HEK293 (cell line): ENCODE measurements around the gene TMEM214.

Experiments
- CTCF ChIA-PET: fragments of 350-600 bp; formaldehyde crosslinking; extraction: SDS; loops from one replicate; lab custom pipeline; 2021; ENCODE audit warnings: antibody characterized with exemption; lab: Yijun Ruan, JAX
- POLR2A ChIA-PET: fragments of 300-600 bp; formaldehyde crosslinking; extraction: SDS; loops from one replicate; lab custom pipeline; 2020; ENCODE audit warnings: antibody characterized with exemption, inconsistent platforms; lab: Yijun Ruan, JAX
- H3K27ac ChIP-seq: fragments of 200-500 bp; sonication (Bioruptor generic); 2 replicates; pipeline ENCODE4 v1.5.1; 2014; ENCODE audit warnings: low read depth, low read length, control low read depth, inconsistent platforms; ENCODE audit errors: extremely low read depth
- H3K36me3 ChIP-seq, 2 experiments: fragments of 200-500 bp in 1 of 2; sonication (Bioruptor generic) in 1 of 2; 1 replicate in 1 of 2; 2 replicates in 1 of 2; pipeline ENCODE4 v1.5.1; 2014 to 2017; ENCODE audit warnings: inconsistent platforms in 2 of 2, low read length in 2 of 2; ENCODE audit not compliant: control insufficient read depth in 2 of 2, insufficient read depth in 1 of 2
- H3K4me1 ChIP-seq: fragments of 200-500 bp; sonication (Bioruptor generic); 2 replicates; pipeline ENCODE4 v1.5.1; 2014; ENCODE audit warnings: mild to moderate bottlenecking, low read length, inconsistent platforms; ENCODE audit not compliant: control insufficient read depth, insufficient read depth
- H3K4me3 ChIP-seq: 2 replicates; pipeline ENCODE4 v1.5.1; 2011; ENCODE audit warnings: low read depth, mild to moderate bottlenecking, control low read depth, low read length, moderate library complexity
- H3K9me3 ChIP-seq: fragments of 200-500 bp; sonication (Bioruptor generic); 2 replicates; pipeline ENCODE4 v1.5.1; 2014; ENCODE audit warnings: low read depth, low read length, inconsistent platforms; ENCODE audit not compliant: control insufficient read depth, insufficient read depth
- GFI1B ChIP-seq: fragments of 450-650 bp; formaldehyde crosslinking; IDR thresholded peaks from 2 replicates; pipeline ENCODE4 v1.5.1; 2016; ENCODE audit warnings: missing biosample characterization, missing genetic modification characterization
- GLI4 ChIP-seq: fragments of 450-650 bp; formaldehyde crosslinking; IDR thresholded peaks from 2 replicates; pipeline ENCODE4 v1.5.1; 2016; ENCODE audit warnings: missing biosample characterization, missing genetic modification characterization
- KLF8 ChIP-seq: fragments of 450-650 bp; formaldehyde crosslinking; IDR thresholded peaks from 2 replicates; pipeline ENCODE4 v1.5.1; 2016; ENCODE audit warnings: missing biosample characterization, missing genetic modification characterization
- PRDM1 ChIP-seq: fragments of 450-650 bp; formaldehyde crosslinking; IDR thresholded peaks from 2 replicates; pipeline ENCODE4; 2016; ENCODE audit warnings: missing biosample characterization, missing genetic modification characterization
- ZEB2 ChIP-seq: fragments of 450-650 bp; formaldehyde crosslinking; IDR thresholded peaks from 2 replicates; pipeline ENCODE4 v1.5.1; 2016; ENCODE audit warnings: missing biosample characterization, missing genetic modification characterization
- ZNF10 ChIP-seq: fragments of 450-650 bp; formaldehyde crosslinking; IDR thresholded peaks from 2 replicates; pipeline ENCODE4 v1.5.1; 2017; ENCODE audit warnings: missing biosample characterization, missing genetic modification characterization
- ZNF138 ChIP-seq: fragments of 450-650 bp; formaldehyde crosslinking; IDR thresholded peaks from 2 replicates; pipeline ENCODE4 v1.5.1; 2016; ENCODE audit warnings: missing biosample characterization, missing genetic modification characterization, borderline replicate concordance
- ZNF16 ChIP-seq: fragments of 450-650 bp; formaldehyde crosslinking; IDR thresholded peaks from 2 replicates; pipeline ENCODE4 v1.5.1; 2016; ENCODE audit warnings: low read depth, missing biosample characterization, missing genetic modification characterization
- ZNF169 ChIP-seq: fragments of 450-650 bp; formaldehyde crosslinking; IDR thresholded peaks from 2 replicates; pipeline ENCODE4 v1.5.1; 2016; ENCODE audit warnings: missing biosample characterization, missing genetic modification characterization
- ZNF530 ChIP-seq: fragments of 450-650 bp; formaldehyde crosslinking; IDR thresholded peaks from 2 replicates; pipeline ENCODE4 v1.5.1; 2016; ENCODE audit warnings: low read depth, missing biosample characterization, missing genetic modification characterization
- ZNF544 ChIP-seq: fragments of 450-650 bp; formaldehyde crosslinking; IDR thresholded peaks from 2 replicates; pipeline ENCODE4 v1.5.0; 2017; ENCODE audit warnings: missing biosample characterization, missing genetic modification characterization
- ZNF548 ChIP-seq: fragments of 450-650 bp; formaldehyde crosslinking; IDR thresholded peaks from 2 replicates; pipeline ENCODE4 v1.5.1; 2016; ENCODE audit warnings: missing biosample characterization, missing genetic modification characterization
- ZNF561 ChIP-seq: fragments of 450-650 bp; IDR thresholded peaks from 2 replicates; pipeline ENCODE4 v1.5.1; 2018; ENCODE audit warnings: missing biosample characterization, missing genetic modification characterization, borderline replicate concordance
- ZNF600 ChIP-seq: fragments of 450-650 bp; formaldehyde crosslinking; IDR thresholded peaks from 2 replicates; pipeline ENCODE4 v1.5.1; 2016; ENCODE audit warnings: missing biosample characterization, missing genetic modification characterization
- ZNF621 ChIP-seq: fragments of 450-650 bp; formaldehyde crosslinking; IDR thresholded peaks from 2 replicates; pipeline ENCODE4 v1.5.1; 2017; ENCODE audit warnings: missing biosample characterization, missing genetic modification characterization
- ZNF629 ChIP-seq: fragments of 450-650 bp; formaldehyde crosslinking; IDR thresholded peaks from 2 replicates; pipeline ENCODE4 v1.5.1; 2017; ENCODE audit warnings: missing biosample characterization, missing genetic modification characterization
- ZNF660 ChIP-seq: fragments of 450-650 bp; IDR thresholded peaks from 2 replicates; pipeline ENCODE4 v1.5.1; 2018; ENCODE audit warnings: missing biosample characterization, mild to moderate bottlenecking, missing genetic modification characterization
- ZNF776 ChIP-seq: fragments of 450-650 bp; formaldehyde crosslinking; IDR thresholded peaks from 2 replicates; pipeline ENCODE4 v1.5.0; 2017; ENCODE audit warnings: missing biosample characterization, missing genetic modification characterization, borderline replicate concordance
- ZNF843 ChIP-seq: fragments of 450-650 bp; formaldehyde crosslinking; IDR thresholded peaks from 2 replicates; pipeline ENCODE4 v1.5.1; 2016; ENCODE audit warnings: missing biosample characterization, missing genetic modification characterization
- ZSCAN23 ChIP-seq: fragments of 450-650 bp; formaldehyde crosslinking; IDR thresholded peaks from 2 replicates; pipeline ENCODE4 v1.5.1; 2016; ENCODE audit warnings: missing biosample characterization, missing genetic modification characterization
- TF ChIP-seq, protein P1 (sequence below): fragments of 450-650 bp; formaldehyde crosslinking; IDR thresholded peaks from 2 replicates; pipeline ENCODE4 v1.5.1; 2016; ENCODE audit warnings: missing biosample characterization, missing genetic modification characterization
- TF ChIP-seq, protein P2 (sequence below): fragments of 450-650 bp; formaldehyde crosslinking; IDR thresholded peaks from 2 replicates; pipeline ENCODE4 v1.5.1; 2016; ENCODE audit warnings: missing biosample characterization, missing genetic modification characterization
- TF ChIP-seq, protein P3 (sequence below): fragments of 450-650 bp; formaldehyde crosslinking; conservative IDR thresholded peaks from 2 replicates; pipeline ENCODE4 v1.5.1; 2016; ENCODE audit warnings: low read depth, missing biosample characterization, missing genetic modification characterization

Gene TMEM214

DNA sequence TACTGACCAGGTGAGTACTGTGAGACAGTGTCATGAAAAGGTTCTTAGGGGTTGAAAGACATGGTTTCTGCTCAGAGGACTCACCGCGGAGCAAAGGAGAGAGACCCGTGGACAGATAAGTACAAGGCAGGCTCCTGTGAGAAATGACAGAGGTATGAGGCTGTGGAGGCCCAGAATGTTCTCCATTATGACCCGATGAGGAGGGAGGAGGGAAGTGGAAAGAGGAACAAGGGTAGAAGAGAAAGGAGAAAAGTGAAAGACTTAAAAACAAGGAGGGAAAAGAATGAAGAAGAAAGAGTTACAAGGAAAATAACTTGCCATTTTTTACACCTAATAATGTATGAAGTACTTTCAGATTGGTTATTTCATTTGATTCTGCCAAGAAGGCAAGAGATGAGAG is 32.5 kb upstream of the TMEM214 start:
- TF ChIP-seq ZNF621 (tag by site-specific recombination) (no peak), PRDM1 (peak; percentile 89)
- TF ChIP-seq, protein P1, sequence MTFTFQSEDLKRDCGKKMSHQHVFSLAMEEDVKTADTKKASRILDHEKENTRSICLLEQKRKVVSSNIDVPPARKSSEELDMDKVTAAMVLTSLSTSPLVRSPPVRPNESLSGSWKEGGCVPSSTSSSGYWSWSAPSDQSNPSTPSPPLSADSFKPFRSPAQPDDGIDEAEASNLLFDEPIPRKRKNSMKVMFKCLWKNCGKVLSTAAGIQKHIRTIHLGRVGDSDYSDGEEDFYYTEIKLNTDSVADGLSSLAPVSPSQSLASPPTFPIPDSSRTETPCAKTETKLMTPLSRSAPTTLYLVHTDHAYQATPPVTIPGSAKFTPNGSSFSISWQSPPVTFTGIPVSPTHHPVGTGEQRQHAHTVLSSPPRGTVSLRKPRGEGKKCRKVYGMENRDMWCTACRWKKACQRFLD (tag by site-specific recombination): no peak
- no peak overlapping the region for H3K4me3 ChIP-seq
- ChIA-PET CTCF (no interaction called here), POLR2A (no interaction called here)
- H3K27ac ChIP-seq: no peak overlapping the region
- H3K9me3 ChIP-seq: no peaks in the 10 kb centered on the region
- no peaks in the 10 kb centered on the region for H3K4me1 ChIP-seq
- no peaks in the 10 kb centered on the region for H3K36me3 ChIP-seq

DNA sequence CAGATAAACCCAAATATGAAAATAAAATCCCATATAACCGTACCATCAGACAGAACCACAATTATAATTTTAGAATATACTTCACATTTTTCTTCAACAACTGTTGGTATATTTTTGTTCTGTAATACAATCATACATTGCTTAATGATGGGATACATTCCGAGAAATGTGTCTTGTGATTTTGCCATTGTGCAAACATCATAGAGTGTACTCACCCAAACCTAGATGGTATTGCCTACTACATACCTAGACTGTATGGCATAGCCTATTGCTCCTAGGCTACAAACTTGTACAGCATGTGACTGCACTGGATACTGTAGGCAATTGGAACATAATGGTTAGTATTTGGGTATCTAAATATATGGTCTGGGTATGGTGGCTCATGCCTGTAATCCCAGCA is 31.8 kb upstream of the TMEM214 start:
- no peaks in the 10 kb centered on the region for H3K9me3 ChIP-seq
- H3K27ac ChIP-seq: no peak overlapping the region
- TF ChIP-seq ZNF629 (tag by site-specific recombination) (no peak), ZNF10 (tag by site-specific recombination) (no peak), ZSCAN23 (tag by site-specific recombination) (no peak), ZNF776 (tag by site-specific recombination) (no peak), ZNF548 (tag by site-specific recombination) (no peak), ZEB2 (tag by site-specific recombination) (no peak), GLI4 (tag by site-specific recombination) (no peak), ZNF561 (tag by site-specific recombination) (no peak), ZNF530 (tag by site-specific recombination) (no peak), ZNF544 (tag by site-specific recombination) (no peak), ZNF138 (tag by site-specific recombination) (no peak), ZNF169 (no peak), ZNF16 (tag by site-specific recombination) (no peak), KLF8 (tag by site-specific recombination) (no peak), GFI1B (tag by site-specific recombination) (no peak), ZNF600 (tag by site-specific recombination) (no peak), ZNF660 (tag by site-specific recombination) (no peak), ZNF843 (tag by site-specific recombination) (no peak)
- TF ChIP-seq, protein P2, sequence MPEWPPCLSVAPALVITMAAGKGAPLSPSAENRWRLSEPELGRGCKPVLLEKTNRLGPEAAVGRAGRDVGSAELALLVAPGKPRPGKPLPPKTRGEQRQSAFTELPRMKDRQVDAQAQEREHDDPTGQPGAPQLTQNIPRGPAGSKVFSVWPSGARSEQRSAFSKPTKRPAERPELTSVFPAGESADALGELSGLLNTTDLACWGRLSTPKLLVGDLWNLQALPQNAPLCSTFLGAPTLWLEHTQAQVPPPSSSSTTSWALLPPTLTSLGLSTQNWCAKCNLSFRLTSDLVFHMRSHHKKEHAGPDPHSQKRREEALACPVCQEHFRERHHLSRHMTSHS: no peak
- TF ChIP-seq, protein P3, sequence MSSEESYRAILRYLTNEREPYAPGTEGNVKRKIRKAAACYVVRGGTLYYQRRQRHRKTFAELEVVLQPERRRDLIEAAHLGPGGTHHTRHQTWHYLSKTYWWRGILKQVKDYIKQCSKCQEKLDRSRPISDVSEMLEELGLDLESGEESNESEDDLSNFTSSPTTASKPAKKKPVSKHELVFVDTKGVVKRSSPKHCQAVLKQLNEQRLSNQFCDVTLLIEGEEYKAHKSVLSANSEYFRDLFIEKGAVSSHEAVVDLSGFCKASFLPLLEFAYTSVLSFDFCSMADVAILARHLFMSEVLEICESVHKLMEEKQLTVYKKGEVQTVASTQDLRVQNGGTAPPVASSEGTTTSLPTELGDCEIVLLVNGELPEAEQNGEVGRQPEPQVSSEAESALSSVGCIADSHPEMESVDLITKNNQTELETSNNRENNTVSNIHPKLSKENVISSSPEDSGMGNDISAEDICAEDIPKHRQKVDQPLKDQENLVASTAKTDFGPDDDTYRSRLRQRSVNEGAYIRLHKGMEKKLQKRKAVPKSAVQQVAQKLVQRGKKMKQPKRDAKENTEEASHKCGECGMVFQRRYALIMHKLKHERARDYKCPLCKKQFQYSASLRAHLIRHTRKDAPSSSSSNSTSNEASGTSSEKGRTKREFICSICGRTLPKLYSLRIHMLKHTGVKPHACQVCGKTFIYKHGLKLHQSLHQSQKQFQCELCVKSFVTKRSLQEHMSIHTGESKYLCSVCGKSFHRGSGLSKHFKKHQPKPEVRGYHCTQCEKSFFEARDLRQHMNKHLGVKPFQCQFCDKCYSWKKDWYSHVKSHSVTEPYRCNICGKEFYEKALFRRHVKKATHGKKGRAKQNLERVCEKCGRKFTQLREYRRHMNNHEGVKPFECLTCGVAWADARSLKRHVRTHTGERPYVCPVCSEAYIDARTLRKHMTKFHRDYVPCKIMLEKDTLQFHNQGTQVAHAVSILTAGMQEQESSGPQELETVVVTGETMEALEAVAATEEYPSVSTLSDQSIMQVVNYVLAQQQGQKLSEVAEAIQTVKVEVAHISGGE: no peak
- POLR2A ChIA-PET: no interaction called here
- H3K4me1 ChIP-seq: no peaks in the 10 kb centered on the region
- CTCF ChIA-PET: no interaction called here
- H3K4me3 ChIP-seq: no peak overlapping the region
- no peaks in the 10 kb centered on the region for H3K36me3 ChIP-seq
